Measurements from ENCODE around the gene IGSF21. TPM values are rescaled to one million over a fixed set of nuclear protein-coding genes. Genes with fewer than 3 reads are reported as not detected.

IGSF21 gene
- total RNA-seq, 1 donor from 2014 or later = 4.4 TPM

GRCh38 chr1:18178111-18178510 is 70.5 kb downstream of the IGSF21 start:
- Mint-ChIP-seq H3K9me3 (ENCODE audit: unreplicated experiment) (no peaks in the 10 kb centered on the region), H3K27me3 (ENCODE audit: unreplicated experiment) (peaks cover 4% of the 10 kb centered on the region), H3K27ac (ENCODE audit: unreplicated experiment) (no peak overlapping the region), H3K4me3 (ENCODE audit: unreplicated experiment) (no peak overlapping the region), H3K36me3 (ENCODE audit: low read depth, unreplicated experiment) (no peaks in the 10 kb centered on the region), H3K4me1 (ENCODE audit: unreplicated experiment) (peaks cover 13% of the 10 kb centered on the region)
- DNase-seq (ENCODE audit: low spot score) = no peak
- TF ChIP-seq CTCF (IDR thresholded peaks at IDR 0.05; ENCODE audit: unreplicated experiment) = no peak

GRCh38 chr1:18179009-18179408 is 71.4 kb downstream of the IGSF21 start:
- Mint-ChIP-seq H3K9me3 (ENCODE audit: unreplicated experiment) (no peaks in the 10 kb centered on the region), H3K4me1 (ENCODE audit: unreplicated experiment) (peaks cover 11% of the 10 kb centered on the region), H3K4me3 (ENCODE audit: unreplicated experiment) (no peak overlapping the region), H3K27ac (ENCODE audit: unreplicated experiment) (no peak overlapping the region), H3K36me3 (ENCODE audit: low read depth, unreplicated experiment) (no peaks in the 10 kb centered on the region), H3K27me3 (ENCODE audit: unreplicated experiment) (peaks cover 4% of the 10 kb centered on the region)
- TF ChIP-seq CTCF (IDR thresholded peaks at IDR 0.05; ENCODE audit: unreplicated experiment) = no peak
- no peak for DNase-seq (ENCODE audit: low spot score)

DNA sequence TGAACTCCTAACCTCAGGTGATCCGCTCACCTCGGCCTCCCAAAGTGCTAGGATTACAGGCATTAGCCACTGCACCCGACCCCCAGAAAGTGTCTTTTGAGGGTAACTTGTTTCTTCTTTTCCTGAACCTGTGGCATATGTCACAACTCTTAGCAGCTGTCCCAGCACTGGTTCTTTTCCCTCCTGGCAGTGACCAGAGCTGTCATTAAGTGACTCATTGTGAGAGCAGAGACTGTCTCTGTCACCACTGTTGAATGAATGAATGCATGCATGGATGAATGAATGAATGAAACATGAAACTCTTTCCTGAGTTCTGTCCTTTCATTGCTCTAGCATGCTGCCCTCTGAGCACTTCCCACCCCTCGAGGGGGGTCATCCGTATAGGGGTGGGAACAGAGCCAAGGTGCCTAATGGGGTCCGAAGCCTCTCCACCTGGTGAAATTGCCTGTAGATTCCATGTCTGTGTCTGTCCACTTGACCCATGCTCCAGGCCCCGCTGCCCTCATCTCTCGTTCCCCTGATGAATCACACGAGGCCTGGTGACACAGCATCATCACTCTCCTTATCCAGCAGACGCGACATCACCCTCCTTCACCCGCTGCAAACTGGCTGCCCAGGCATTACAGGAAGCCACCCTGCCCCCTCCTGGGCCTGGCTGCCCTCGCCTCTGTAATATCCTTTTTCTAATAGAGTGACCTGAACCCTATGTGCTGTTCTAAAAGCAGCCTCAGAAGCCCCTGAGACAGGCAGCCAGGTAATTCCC is 75.0 kb downstream of the IGSF21 start:
- H3K4me1 Mint-ChIP-seq (ENCODE audit: unreplicated experiment) = peaks cover 7% of the 10 kb centered on the region
- no peak for TF ChIP-seq CTCF (IDR thresholded peaks at IDR 0.05; ENCODE audit: unreplicated experiment)
- no peaks in the 10 kb centered on the region for H3K36me3 Mint-ChIP-seq (ENCODE audit: low read depth, unreplicated experiment)
- H3K27me3 Mint-ChIP-seq (ENCODE audit: unreplicated experiment) = peaks cover 3% of the 10 kb centered on the region
- no peaks in the 10 kb centered on the region for H3K9me3 Mint-ChIP-seq (ENCODE audit: unreplicated experiment)
- H3K27ac Mint-ChIP-seq (ENCODE audit: unreplicated experiment) = no peak overlapping the region
- H3K4me3 Mint-ChIP-seq (ENCODE audit: unreplicated experiment) = no peak overlapping the region
- DNase-seq (ENCODE audit: low spot score) = peak; percentile 45

GRCh38 chr1:18183533-18183932 is 75.9 kb downstream of the IGSF21 start:
- Mint-ChIP-seq H3K36me3 (ENCODE audit: low read depth, unreplicated experiment) (no peaks in the 10 kb centered on the region), H3K27me3 (ENCODE audit: unreplicated experiment) (peaks cover 3% of the 10 kb centered on the region), H3K27ac (ENCODE audit: unreplicated experiment) (no peak overlapping the region), H3K4me1 (ENCODE audit: unreplicated experiment) (peaks cover 7% of the 10 kb centered on the region), H3K9me3 (ENCODE audit: unreplicated experiment) (no peaks in the 10 kb centered on the region), H3K4me3 (ENCODE audit: unreplicated experiment) (no peak overlapping the region)
- DNase-seq (ENCODE audit: low spot score) = no peak
- no peak for TF ChIP-seq CTCF (IDR thresholded peaks at IDR 0.05; ENCODE audit: unreplicated experiment)

- peaks cover 5% of the 10 kb centered on the region for H3K4me1 Mint-ChIP-seq (ENCODE audit: unreplicated experiment)
- no peak overlapping the region for H3K4me3 Mint-ChIP-seq (ENCODE audit: unreplicated experiment)
- TF ChIP-seq CTCF (IDR thresholded peaks at IDR 0.05; ENCODE audit: unreplicated experiment) = no peak
- H3K27me3 Mint-ChIP-seq (ENCODE audit: unreplicated experiment) = no peaks in the 10 kb centered on the region
- no peak for DNase-seq (ENCODE audit: low spot score)
- no peaks in the 10 kb centered on the region for H3K36me3 Mint-ChIP-seq (ENCODE audit: low read depth, unreplicated experiment)
- H3K27ac Mint-ChIP-seq (ENCODE audit: unreplicated experiment) = no peak overlapping the region
- H3K9me3 Mint-ChIP-seq (ENCODE audit: unreplicated experiment) = no peaks in the 10 kb centered on the region
These were observed 79.5 kb downstream of the IGSF21 start for GRCh38 chr1:18187054-18187453.
